ENCODE results near the gene ATAD1. TPM values are rescaled to one million over a fixed set of nuclear protein-coding genes. Genes with fewer than 3 reads are reported as not detected.
"Not testable (repeated sequence)": the region's sequence is repeated elsewhere in the genome, so short reads cannot be mapped to it uniquely, and the experiment has no call there.

Gene ATAD1, protein sequence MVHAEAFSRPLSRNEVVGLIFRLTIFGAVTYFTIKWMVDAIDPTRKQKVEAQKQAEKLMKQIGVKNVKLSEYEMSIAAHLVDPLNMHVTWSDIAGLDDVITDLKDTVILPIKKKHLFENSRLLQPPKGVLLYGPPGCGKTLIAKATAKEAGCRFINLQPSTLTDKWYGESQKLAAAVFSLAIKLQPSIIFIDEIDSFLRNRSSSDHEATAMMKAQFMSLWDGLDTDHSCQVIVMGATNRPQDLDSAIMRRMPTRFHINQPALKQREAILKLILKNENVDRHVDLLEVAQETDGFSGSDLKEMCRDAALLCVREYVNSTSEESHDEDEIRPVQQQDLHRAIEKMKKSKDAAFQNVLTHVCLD
- 38.2 TPM for polyA plus RNA-seq (2013, experiment 1 of 4)
- polyA plus RNA-seq (2013, experiment 2 of 4), result 38.2 TPM
- polyA plus RNA-seq (2013, experiment 3 of 4), result 31.7 TPM
- polyA plus RNA-seq (2013, experiment 4 of 4), result 35.4 TPM

DNA sequence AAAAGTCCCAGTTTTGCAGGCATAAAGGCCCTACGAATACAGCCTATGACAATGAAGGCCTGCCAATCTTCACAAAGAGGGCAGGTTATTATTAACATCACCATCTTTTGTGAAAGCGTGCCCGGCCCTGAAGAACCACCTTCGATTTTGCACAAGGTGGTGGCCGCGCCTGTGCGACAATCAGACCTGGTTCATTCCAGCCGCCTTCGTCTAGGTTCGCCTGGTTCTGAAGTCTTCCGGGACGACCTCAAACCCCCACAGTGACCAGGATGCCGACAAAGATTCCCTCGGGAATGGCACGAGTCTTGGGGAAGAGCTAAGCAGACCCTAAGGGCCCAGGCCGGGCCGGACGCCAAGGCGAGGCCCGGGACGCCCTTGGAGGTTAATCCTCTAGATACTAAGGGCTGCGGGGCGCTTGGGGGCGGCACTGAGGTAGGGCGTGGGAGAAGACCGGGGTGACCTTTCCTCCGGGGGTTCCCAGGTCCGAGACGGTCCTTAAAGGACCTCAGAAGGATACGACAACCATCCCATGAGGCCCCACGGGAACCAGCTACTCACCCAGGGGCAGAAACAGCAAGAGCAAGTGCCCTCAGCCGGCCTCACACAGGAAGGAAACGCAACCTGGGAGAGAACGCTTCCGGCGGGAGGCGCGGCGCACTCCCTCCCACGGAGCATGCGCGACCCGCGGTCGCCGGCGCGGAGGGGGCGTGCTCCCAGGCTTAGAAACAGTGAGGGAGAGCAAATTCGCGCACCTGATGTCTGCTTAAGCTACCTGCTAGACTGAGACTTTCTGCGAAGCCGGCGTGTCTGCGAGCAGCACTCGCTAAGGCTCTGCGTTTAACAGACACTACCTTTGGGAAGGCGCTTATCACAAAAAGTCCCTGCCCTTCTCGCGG is at the start of gene ATAD1:
Gene ATAD1, minus strand, starts transcription at position 618 of the 896 bp plus-strand sequence. CDS start 3,627 bp downstream, outside the sequence.
- Histone ChIP-seq H3K36me3 (ENCODE audit: control insufficient read depth, insufficient read depth, low read length) (no peaks in the 10 kb centered on the region), H3K4me1 (ENCODE audit: control insufficient read depth, insufficient read depth, low read length) (no peaks in the 10 kb centered on the region), H3K4me3 (ENCODE audit: insufficient read depth, low read depth, low read length) (peak within 1 kb of the TSS; percentile 84), H3K27me3 (ENCODE audit: control insufficient read depth, insufficient read depth, low read length, poor library complexity, severe bottlenecking) (peaks cover 6% of the 10 kb centered on the region), H3K27ac (ENCODE audit: insufficient read depth, low read depth, low read length, poor library complexity, severe bottlenecking) (peak within 1 kb of the TSS; percentile 73), H3K9me3 (ENCODE audit: control insufficient read depth, low read length) (no peaks in the 10 kb centered on the region)
- 0% methylated on average over 60 of the region's 60 CpGs for WGBS, 2 experiments

DNA sequence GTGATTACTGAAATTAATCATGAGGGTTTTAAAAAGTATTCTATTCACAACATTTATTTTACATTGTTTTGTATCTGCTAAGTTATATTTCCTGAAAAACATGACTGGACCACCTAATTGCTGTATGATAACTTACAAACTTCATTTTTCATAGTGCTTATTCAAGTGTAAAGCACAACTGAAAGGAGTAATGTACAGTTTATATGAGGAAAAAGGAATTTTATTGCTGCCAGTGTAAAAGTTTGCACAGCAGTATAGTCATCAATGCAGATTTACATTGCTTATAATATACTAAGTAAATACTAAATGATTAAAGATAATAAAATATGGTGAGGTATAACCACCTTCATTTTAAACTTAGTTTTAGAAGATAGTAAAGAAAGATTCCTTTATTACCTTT is 49.4 kb upstream of the ATAD1 start:
- H3K4me3 ChIP-seq (ENCODE audit: insufficient read depth, low read depth, low read length), result peak overlapping the region; percentile 87
- no peaks in the 10 kb centered on the region for H3K9me3 ChIP-seq (ENCODE audit: control insufficient read depth, low read length)
- peaks cover 2% of the 10 kb centered on the region for H3K36me3 ChIP-seq (ENCODE audit: control insufficient read depth, insufficient read depth, low read length)
- H3K27ac ChIP-seq (ENCODE audit: insufficient read depth, low read depth, low read length, poor library complexity, severe bottlenecking), result no peak overlapping the region
- H3K27me3 ChIP-seq (ENCODE audit: control insufficient read depth, insufficient read depth, low read length, poor library complexity, severe bottlenecking), result no peaks in the 10 kb centered on the region
- no peaks in the 10 kb centered on the region for H3K4me1 ChIP-seq (ENCODE audit: control insufficient read depth, insufficient read depth, low read length)

DNA sequence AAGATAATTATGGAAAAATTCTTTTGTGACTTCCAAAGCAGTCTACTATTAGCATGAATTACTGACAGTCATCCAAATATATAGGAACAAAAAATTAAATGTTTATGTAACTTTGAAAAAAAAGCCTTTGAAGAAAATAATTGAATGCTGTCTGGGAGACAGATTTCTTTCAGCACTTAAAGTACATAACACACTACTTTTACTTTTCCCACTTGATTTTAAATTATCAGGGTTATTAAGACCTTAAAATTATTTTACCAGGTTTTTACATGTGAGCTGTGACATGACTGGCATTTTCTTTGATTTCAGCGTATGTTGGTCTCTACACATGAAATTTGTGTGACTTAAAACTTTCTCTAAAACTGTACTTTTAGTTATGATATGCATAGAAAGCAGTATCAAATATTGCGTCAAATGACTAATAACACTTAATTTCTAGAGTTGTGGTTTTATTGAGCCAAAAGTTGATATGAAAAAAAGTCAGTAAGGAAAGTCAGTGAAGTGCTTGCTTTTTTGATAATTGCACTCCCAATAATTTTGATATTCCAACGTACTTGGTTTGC is 48.5 kb upstream of the ATAD1 start:
- Histone ChIP-seq H3K4me1 (ENCODE audit: control insufficient read depth, insufficient read depth, low read length) (peaks cover under 1% of the 10 kb centered on the region), H3K27ac (ENCODE audit: insufficient read depth, low read depth, low read length, poor library complexity, severe bottlenecking) (no peak overlapping the region), H3K27me3 (ENCODE audit: control insufficient read depth, insufficient read depth, low read length, poor library complexity, severe bottlenecking) (no peaks in the 10 kb centered on the region), H3K4me3 (ENCODE audit: insufficient read depth, low read depth, low read length) (peak overlapping the region; percentile 87), H3K36me3 (ENCODE audit: control insufficient read depth, insufficient read depth, low read length) (peaks cover 2% of the 10 kb centered on the region), H3K9me3 (ENCODE audit: control insufficient read depth, low read length) (no peaks in the 10 kb centered on the region)
- WGBS, 2 experiments, result 73 to 75% methylated on average over 2 to 3 of the region's 3 CpGs

DNA sequence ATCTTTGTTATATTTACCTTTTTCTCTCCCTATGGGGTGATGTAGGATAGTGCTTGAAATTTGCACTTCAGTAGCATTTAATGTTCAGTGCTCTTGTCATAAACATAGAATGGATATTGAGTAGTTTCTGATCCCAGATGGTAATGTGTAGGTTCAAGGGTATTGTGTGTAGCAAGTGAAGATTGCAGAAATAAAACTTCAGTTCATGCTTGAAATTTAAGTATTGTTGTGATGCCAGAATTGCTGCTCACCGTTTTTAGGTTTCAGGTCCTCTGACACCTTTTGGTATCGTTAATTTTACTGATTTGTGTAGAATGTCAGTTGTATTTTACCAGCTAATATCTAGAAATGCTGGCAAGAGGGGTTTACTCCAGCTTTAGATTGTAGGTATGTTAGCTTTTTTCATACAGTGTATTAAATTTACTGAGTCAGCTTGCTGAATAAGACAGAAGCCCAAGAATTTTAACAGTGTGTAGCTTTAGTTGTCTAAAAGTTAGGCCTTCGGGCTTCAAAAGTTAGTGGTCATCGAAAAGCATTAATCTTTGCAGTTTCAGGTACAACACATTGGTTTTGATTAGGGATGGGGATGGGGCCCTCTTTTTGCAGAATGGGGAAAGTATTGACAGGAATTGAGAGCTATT is 47.3 kb upstream of the ATAD1 start:
- Histone ChIP-seq H3K27me3 (ENCODE audit: control insufficient read depth, insufficient read depth, low read length, poor library complexity, severe bottlenecking) (no peaks in the 10 kb centered on the region), H3K27ac (ENCODE audit: insufficient read depth, low read depth, low read length, poor library complexity, severe bottlenecking) (no peak overlapping the region), H3K9me3 (ENCODE audit: control insufficient read depth, low read length) (no peaks in the 10 kb centered on the region), H3K36me3 (ENCODE audit: control insufficient read depth, insufficient read depth, low read length) (peaks cover 2% of the 10 kb centered on the region), H3K4me1 (ENCODE audit: control insufficient read depth, insufficient read depth, low read length) (peaks cover 7% of the 10 kb centered on the region), H3K4me3 (ENCODE audit: insufficient read depth, low read depth, low read length) (peak overlapping the region; percentile 87)
- WGBS, 2 experiments, result 23 to 30% methylated on average over 4 of the region's 4 CpGs

DNA sequence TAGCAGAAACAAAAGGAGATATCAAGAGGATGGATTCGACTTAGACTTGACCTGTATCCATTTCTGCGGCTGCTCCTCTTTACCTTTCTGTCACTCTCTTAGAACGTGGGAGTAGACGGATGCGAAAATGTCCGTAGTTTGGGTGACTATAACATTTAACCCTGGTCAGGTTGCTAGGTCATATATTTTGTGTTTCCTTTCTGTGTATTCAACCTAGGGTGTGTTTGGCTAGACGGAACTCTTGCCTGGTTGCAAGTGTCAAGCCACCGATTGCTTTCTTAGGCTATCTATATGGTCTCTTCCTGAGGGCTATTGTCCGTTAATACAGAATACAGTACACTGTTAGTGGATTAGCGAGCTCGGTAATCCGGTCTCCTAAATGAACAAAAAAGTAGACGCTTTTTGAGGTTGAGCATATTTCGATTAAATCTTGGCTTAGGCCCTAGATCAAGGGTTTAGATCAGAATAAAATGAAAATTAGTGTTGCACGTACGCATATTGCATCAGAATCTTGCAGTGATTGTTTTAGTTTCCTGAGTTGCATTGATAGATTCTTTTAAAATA is 46.6 kb upstream of the ATAD1 start:
- 1 to 2% methylated on average over 16 of the region's 16 CpGs for WGBS, 2 experiments

DNA sequence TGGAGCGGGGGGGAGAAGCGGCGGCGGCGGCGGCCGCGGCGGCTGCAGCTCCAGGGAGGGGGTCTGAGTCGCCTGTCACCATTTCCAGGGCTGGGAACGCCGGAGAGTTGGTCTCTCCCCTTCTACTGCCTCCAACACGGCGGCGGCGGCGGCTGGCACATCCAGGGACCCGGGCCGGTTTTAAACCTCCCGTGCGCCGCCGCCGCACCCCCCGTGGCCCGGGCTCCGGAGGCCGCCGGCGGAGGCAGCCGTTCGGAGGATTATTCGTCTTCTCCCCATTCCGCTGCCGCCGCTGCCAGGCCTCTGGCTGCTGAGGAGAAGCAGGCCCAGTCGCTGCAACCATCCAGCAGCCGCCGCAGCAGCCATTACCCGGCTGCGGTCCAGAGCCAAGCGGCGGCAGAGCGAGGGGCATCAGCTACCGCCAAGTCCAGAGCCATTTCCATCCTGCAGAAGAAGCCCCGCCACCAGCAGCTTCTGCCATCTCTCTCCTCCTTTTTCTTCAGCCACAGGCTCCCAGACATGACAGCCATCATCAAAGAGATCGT is 46.0 kb upstream of the ATAD1 start:
- 0% methylated on average over 47 of the region's 47 CpGs for WGBS, 2 experiments
- Histone ChIP-seq H3K27ac (ENCODE audit: insufficient read depth, low read depth, low read length, poor library complexity, severe bottlenecking) (peak overlapping the region; percentile 97), H3K4me3 (ENCODE audit: insufficient read depth, low read depth, low read length) (peak overlapping the region; percentile 87)
- not testable (repeated sequence) for H3K27me3 ChIP-seq (ENCODE audit: control insufficient read depth, insufficient read depth, low read length, poor library complexity, severe bottlenecking); H3K36me3 ChIP-seq (ENCODE audit: control insufficient read depth, insufficient read depth, low read length); H3K9me3 ChIP-seq (ENCODE audit: control insufficient read depth, low read length); H3K4me1 ChIP-seq (ENCODE audit: control insufficient read depth, insufficient read depth, low read length)

More for the DNA sequence above, 46.6 kb upstream of the ATAD1 start:
- Histone ChIP-seq H3K36me3 (ENCODE audit: control insufficient read depth, insufficient read depth, low read length) (peaks cover 2% of the 10 kb centered on the region), H3K4me3 (ENCODE audit: insufficient read depth, low read depth, low read length) (peak overlapping the region; percentile 87), H3K27ac (ENCODE audit: insufficient read depth, low read depth, low read length, poor library complexity, severe bottlenecking) (no peak overlapping the region), H3K4me1 (ENCODE audit: control insufficient read depth, insufficient read depth, low read length) (peaks cover 7% of the 10 kb centered on the region), H3K9me3 (ENCODE audit: control insufficient read depth, low read length) (no peaks in the 10 kb centered on the region), H3K27me3 (ENCODE audit: control insufficient read depth, insufficient read depth, low read length, poor library complexity, severe bottlenecking) (no peaks in the 10 kb centered on the region)

DNA sequence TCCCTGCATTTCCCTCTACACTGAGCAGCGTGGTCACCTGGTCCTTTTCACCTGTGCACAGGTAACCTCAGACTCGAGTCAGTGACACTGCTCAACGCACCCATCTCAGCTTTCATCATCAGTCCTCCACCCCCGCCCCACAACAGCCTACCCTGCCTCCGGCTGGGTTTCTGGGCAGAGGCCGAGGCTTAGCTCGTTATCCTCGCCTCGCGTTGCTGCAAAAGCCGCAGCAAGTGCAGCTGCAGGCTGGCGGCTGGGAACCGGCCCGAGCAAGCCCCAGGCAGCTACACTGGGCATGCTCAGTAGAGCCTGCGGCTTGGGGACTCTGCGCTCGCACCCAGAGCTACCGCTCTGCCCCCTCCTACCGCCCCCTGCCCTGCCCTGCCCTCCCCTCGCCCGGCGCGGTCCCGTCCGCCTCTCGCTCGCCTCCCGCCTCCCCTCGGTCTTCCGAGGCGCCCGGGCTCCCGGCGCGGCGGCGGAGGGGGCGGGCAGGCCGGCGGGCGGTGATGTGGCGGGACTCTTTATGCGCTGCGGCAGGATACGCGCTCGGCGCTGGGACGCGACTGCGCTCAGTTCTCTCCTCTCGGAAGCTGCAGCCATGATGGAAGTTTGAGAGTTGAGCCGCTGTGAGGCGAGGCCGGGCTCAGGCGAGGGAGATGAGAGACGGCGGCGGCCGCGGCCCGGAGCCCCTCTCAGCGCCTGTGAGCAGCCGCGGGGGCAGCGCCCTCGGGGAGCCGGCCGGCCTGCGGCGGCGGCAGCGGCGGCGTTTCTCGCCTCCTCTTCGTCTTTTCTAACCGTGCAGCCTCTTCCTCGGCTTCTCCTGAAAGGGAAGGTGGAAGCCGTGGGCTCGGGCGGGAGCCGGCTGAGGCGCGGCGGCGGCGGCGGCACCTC is 45.3 kb upstream of the ATAD1 start, which contains the start of the genes KLLN and PTEN:
Gene KLLN, minus strand, starts transcription at position 481 of the 891 bp plus-strand sequence. CDS start 1,046 bp downstream, outside the sequence.
Gene PTEN, plus strand, starts transcription at position 573 of the 891 bp plus-strand sequence. CDS start 845 bp downstream, outside the sequence.
- no peaks in the 10 kb centered on the region for H3K36me3 ChIP-seq (ENCODE audit: control insufficient read depth, insufficient read depth, low read length)
- no peaks in the 10 kb centered on the region for H3K9me3 ChIP-seq (ENCODE audit: control insufficient read depth, low read length)
- whole genome bisulfite sequencing, 2 experiments, result 0% methylated on average over 89 of the region's 89 CpGs
- H3K27ac ChIP-seq (ENCODE audit: insufficient read depth, low read depth, low read length, poor library complexity, severe bottlenecking), result peak within 1 kb of the TSS; percentile 97
- H3K4me3 ChIP-seq (ENCODE audit: insufficient read depth, low read depth, low read length), result peak within 1 kb of the TSS; percentile 87
- H3K4me1 ChIP-seq (ENCODE audit: control insufficient read depth, insufficient read depth, low read length), result peaks cover 7% of the 10 kb centered on the region
- H3K27me3 ChIP-seq (ENCODE audit: control insufficient read depth, insufficient read depth, low read length, poor library complexity, severe bottlenecking), result no peaks in the 10 kb centered on the region

DNA sequence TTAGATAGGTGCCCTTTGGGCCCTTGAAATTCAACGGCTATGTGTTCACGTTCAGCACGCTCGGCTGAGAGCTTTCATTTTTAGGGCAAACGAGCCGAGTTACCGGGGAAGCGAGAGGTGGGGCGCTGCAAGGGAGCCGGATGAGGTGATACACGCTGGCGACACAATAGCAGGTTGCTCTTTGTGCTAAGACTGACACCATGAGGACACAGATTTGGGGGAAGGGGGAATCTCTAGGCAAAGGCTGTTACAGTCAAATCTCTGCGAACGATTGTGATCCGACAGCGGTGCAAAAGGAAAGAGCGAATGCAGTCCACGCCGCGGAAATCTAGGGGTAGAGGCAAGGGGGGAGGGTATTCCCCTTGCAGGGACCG is 44.6 kb upstream of the ATAD1 start:
- no peaks in the 10 kb centered on the region for H3K27me3 ChIP-seq (ENCODE audit: control insufficient read depth, insufficient read depth, low read length, poor library complexity, severe bottlenecking)
- WGBS, 2 experiments, result 0 to 1% methylated on average over 21 of the region's 21 CpGs
- H3K4me3 ChIP-seq (ENCODE audit: insufficient read depth, low read depth, low read length), result peak overlapping the region; percentile 87
- H3K4me1 ChIP-seq (ENCODE audit: control insufficient read depth, insufficient read depth, low read length), result peaks cover 7% of the 10 kb centered on the region
- H3K9me3 ChIP-seq (ENCODE audit: control insufficient read depth, low read length), result no peaks in the 10 kb centered on the region
- H3K27ac ChIP-seq (ENCODE audit: insufficient read depth, low read depth, low read length, poor library complexity, severe bottlenecking), result peak overlapping the region; percentile 97
- H3K36me3 ChIP-seq (ENCODE audit: control insufficient read depth, insufficient read depth, low read length), result no peaks in the 10 kb centered on the region

Measured in ectodermal cell (in vitro differentiated cells).